ENCODE measurements around the gene MRPL54.
"Not testable (repeated sequence)": the region's sequence is repeated elsewhere in the genome, so short reads cannot be mapped to it uniquely, and the experiment has no call there.

Gene MRPL54

DNA sequence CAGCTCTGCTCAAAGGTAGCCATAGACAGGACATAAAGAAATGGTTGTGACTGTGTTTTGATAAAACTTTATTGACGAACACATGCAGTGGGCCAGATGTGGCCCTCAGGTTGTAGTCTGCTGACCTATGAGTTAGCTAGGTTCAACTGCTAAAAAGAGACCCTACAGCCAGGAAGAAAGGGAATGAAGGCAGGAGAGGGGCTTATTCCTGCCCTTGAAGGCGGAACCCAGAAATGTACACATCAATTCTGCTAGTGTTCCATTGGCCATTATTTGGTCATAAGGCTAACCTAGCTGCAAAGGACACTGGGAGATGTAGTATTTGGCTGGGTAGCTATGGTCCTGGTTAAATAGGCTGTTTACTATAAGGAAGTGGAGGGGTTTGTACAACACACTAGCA is 19.0 kb upstream of the MRPL54 start:
- no peak for DNase-seq

- DNase-seq: no peak
These were observed 17.0 kb upstream of the MRPL54 start for GRCh38 chr19:3745363-3746045.

DNA sequence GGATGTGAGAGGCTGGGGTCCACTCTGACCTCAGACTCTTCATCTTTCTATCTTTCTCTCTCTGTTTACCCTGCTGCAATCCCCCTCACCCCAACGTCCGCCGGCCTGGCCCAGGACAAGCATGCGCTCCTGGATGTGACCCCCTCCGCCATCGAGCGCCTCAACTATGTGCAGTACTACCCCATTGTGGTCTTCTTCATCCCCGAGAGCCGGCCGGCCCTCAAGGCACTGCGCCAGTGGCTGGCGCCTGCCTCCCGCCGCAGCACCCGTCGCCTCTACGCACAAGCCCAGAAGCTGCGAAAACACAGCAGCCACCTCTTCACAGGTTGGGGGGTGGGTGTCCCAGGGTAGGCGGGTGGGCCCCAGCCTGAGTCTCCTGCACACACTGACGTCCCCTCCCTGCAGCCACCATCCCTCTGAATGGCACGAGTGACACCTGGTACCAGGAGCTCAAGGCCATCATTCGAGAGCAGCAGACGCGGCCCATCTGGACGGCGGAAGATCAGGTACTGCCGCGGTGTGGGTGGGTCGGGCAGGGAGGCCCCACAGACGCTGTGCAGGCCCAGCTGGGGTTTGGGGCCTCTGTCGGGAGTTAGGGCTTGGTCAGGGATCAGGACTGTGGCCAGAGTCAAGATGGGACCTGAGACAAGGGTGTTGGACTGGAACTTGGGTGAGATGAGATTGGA is 16.0 kb upstream of the MRPL54 start:
- DNase-seq: no peak

DNA sequence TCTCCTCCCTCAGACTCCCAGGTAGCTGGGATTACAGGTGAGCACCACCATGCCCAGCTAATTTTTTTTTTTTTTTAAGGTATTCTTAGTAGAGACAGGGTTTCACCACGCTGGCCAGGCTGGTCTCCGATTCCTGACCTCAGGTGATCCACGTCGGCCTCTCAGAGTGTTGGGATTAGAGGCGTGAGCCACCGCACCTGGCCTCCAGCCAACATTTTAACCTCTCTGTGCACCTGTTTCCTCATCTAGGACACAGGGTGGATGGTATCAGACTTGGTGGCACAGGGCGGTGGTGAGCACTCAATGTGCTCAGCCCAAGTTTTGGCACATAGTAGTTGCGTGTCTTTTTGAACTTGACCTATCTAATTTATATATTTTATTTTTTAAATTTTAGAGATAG is 13.5 kb upstream of the MRPL54 start:
- DNase-seq: no peak

- DNase-seq: no peak
These were observed 12.3 kb upstream of the MRPL54 start for GRCh38 chr19:3750211-3750610.

- no peak for DNase-seq
These were observed 11.2 kb upstream of the MRPL54 start for GRCh38 chr19:3751236-3751635.

GRCh38 chr19:3752492-3752891 is 10.0 kb upstream of the MRPL54 start:
- DNase-seq: no peak

GRCh38 chr19:3753631-3754410 is 8.7 kb upstream of the MRPL54 start:
- no peak for DNase-seq

DNA sequence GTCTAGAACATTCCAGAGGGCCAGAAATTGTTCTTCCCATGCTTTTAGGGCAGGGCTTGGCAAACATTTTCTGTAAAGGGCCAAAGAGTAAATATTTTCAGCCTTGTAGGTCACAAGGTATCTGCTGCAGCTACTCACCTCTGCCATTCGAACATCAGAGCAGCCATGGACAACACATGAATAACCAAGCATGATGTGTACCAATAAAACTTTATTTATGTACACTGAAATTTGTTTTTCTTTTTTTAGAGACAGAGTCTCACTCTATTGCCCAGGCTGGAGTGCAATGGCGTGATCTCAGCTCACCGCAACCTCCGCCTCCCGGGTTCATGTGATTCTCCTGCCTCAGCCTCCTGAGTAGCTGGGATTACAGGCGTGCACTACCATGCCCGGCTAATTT is 4.8 kb upstream of the MRPL54 start:
- DNase-seq: not testable (repeated sequence)

- DNase-seq: not testable (repeated sequence)
These were observed 4.2 kb upstream of the MRPL54 start for GRCh38 chr19:3758297-3758696.

- no peak for DNase-seq
These were observed 2.8 kb upstream of the MRPL54 start for GRCh38 chr19:3759482-3760254.

DNA sequence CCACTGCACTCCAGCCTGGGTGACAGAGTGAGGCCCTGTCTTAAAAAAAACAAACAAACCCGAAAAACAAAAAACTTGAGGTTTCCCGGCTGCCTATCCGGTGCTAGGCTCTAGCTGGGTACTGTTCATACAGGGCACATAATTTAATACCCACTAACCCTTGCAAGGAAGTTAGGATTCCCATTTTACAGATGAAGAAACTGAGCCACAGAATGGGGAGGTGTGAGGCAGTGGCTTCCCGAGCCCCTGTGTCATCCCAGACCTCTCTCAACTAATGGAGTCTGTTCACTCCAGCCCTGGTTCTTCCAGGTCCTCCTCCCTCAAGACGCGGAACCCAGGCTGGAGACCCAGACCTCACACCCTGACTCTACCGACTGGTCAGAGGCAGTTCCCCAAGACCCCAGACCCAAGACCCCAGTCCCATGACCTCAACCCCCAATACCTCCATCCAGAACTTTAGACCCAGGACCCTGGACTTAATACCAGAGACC is 1.6 kb upstream of the MRPL54 start:
- no peak for DNase-seq

DNA sequence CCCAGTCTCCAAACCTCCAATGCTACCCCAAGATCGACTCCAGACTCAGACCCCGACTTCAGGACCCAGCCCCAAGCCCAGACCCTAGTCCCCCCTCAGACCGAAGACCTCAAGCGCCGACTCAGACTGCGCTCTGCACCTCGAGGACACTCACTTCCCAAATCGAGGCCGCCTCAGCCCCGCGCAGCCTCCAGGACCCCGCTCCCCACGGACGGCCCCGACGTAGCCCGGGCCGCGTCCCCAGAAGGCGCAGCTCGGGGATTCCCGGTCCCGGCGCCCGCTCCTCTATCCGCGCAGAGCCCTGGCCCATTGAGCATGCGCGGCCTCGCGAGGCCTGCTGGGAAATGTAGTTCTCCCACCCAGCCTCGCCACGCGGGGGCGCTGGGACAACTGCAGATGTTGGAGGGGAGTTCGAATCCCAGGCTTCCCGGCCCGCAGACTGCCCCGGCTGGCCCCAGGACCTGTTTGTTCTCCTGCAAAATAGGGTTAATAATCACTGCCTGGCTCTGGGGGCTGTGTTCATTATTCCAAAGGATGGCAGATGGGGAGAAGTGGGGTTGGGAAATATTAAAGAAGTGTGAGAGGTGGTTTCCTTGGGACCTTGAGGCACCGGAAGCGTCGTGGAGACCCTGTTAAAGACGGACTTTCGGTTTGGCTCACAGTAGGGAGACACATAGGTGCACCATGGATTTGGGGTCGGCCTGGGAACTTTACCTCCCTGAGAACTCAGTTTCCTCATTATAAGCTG is 926 bp upstream of the MRPL54 start, which contains the start of gene APBA3:
APBA3 (minus strand) TSS at position 311 of the 748 bp plus-strand sequence. CDS start 1,428 bp downstream, outside the sequence.
- peak; percentile 94 for DNase-seq

- no peak for DNase-seq
These were observed 380 bp upstream of the MRPL54 start for GRCh38 chr19:3762130-3762473.

DNA sequence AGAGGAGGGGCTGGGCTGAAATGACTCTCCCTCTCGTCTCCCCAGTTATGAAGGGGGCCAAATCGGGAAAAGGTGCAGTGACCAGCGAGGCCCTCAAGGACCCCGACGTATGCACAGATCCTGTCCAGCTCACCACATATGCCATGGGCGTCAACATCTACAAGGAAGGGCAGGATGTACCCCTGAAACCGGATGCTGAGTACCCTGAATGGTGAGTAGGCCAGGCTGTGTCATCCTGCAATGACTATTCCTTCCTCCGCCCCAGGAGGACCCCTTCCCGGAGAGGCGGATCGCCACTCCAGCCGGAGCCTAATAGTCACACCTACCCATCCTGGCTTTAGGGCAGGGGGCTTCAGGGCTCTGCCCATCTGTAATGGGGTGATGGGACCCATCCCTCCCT is 2.6 kb downstream of the MRPL54 start:
- DNase-seq: no peak

DNA sequence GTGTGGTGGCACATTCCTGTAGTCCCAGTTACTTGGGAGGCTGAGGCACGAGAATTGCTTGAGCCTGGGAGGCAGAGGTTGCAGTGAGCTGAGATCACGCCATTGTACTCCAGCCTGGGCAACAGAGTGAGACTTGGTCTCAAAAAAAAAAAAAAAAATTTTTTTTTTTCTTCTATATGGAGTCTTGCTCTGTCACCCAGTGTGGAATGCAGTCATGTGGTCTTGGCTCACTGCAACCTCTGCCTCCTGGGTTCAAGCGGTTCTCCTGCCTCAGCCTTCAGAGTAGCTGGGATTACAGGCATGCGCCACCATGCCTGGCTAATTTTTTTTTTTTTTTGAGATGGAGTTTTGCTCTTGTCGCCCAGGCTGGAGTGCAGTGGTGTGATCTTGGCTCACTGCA is 3.3 kb downstream of the MRPL54 start:
- DNase-seq: not testable (repeated sequence)

- no peak for DNase-seq
These were observed 4.0 kb downstream of the MRPL54 start for GRCh38 chr19:3766520-3766919.

GRCh38 chr19:3767050-3767449 is 4.6 kb downstream of the MRPL54 start:
- DNase-seq: no peak

DNA sequence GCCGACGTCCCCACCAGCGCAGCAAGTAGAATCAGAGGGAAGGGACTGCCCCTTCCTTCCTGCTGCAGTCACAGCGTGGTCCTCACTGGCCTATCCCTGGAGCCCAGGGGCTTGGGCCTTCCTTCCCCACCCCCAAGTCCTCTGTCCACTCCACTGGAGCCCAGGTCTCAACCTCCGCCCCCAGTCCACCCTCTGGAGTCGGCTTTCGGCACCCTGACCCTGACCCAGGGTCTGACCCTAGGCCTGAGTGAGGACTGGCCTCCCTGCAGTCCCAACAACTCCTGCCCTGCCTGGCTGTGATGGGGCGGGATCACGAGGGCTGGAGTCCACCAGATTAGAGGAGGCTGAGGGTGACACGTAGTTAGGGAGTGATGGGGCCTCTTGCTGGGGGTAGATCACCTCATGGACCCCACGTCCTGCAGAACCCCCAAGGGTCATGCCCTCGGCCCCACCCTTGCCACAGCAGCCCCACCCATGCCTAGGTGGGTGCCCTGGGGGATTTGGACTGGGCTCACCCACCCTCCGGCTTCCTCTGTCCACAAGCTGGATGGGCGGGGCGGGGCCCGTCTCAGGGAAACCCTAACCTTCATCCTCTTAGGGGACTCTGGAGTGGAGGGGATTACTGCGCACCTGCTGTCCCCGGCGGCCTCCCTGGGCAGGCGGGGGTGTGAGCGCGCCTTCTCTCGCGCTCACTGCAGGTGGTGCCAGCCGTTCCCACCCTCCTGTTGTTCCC is 5.7 kb downstream of the MRPL54 start:
- no peak for DNase-seq

- no peak for DNase-seq
These were observed 6.2 kb downstream of the MRPL54 start for GRCh38 chr19:3768748-3769099.

GRCh38 chr19:3769494-3769893 is 7.0 kb downstream of the MRPL54 start:
- no peak for DNase-seq
